Stimulated activated CD4-positive, alpha-beta T cell treated with anti-CD3 and anti-CD28 coated beads, TNF-alpha, amount 100 ng/mL, for 4 hours (primary cell): ENCODE measurements around the gene TRIP6.
"Not testable (repeated sequence)": the region's sequence is repeated elsewhere in the genome, so short reads cannot be mapped to it uniquely, and the experiment has no call there.

Experiments used
- DNase-seq, 3 experiments: peaks; one replicate each; pipeline ENCODE4 v3.0.0-alpha.2; 2020; ENCODE audit warnings: low read depth in 3 of 3

Gene TRIP6

GRCh38 chr7:100837099-100837836, 29.9 kb upstream of the TRIP6 start:
- DNase-seq: peak; percentile 61 to 71 (median 64)

- no peak for DNase-seq
These were observed 27.8 kb upstream of the TRIP6 start for GRCh38 chr7:100839361-100839760.

- DNase-seq: no peak
These were observed 26.6 kb upstream of the TRIP6 start for GRCh38 chr7:100840470-100841100.

GRCh38 chr7:100847360-100847759, 19.8 kb upstream of the TRIP6 start:
- DNase-seq: no peak

GRCh38 chr7:100852048-100852872, 14.9 kb upstream of the TRIP6 start, which contains the start of gene SLC12A9:
Gene SLC12A9, plus strand, starts transcription at chr7:100852713. Its CDS starts 1,485 bp downstream, at chr7:100854198.
- DNase-seq: peak; percentile 70 to 78 (median 75)

GRCh38 chr7:100854146-100854895, 12.9 kb upstream of the TRIP6 start:
- no peak for DNase-seq

- not testable (repeated sequence) for DNase-seq
These were observed 12.3 kb upstream of the TRIP6 start for GRCh38 chr7:100854899-100855298.

- DNase-seq: no peak
These were observed 11.7 kb upstream of the TRIP6 start for GRCh38 chr7:100855515-100855914.

- no peak for DNase-seq
These were observed 10.3 kb upstream of the TRIP6 start for GRCh38 chr7:100856871-100857282.

- DNase-seq: no peak
These were observed 7.3 kb upstream of the TRIP6 start for GRCh38 chr7:100859856-100860255.

- DNase-seq: no peak
These were observed 6.2 kb upstream of the TRIP6 start for GRCh38 chr7:100860702-100861615.

GRCh38 chr7:100861616-100861985, 5.6 kb upstream of the TRIP6 start:
- no peak for DNase-seq

GRCh38 chr7:100863406-100863950, 3.7 kb upstream of the TRIP6 start:
- no peak for DNase-seq

- DNase-seq: no peak
These were observed 2.8 kb upstream of the TRIP6 start for GRCh38 chr7:100864263-100864845.

GRCh38 chr7:100865372-100865911, 1.7 kb upstream of the TRIP6 start:
- no peak for DNase-seq

- DNase-seq: no peak
These were observed 1.1 kb upstream of the TRIP6 start for GRCh38 chr7:100865938-100866728.

GRCh38 chr7:100866729-100867039, 503 bp upstream of the TRIP6 start:
- no peak for DNase-seq

GRCh38 chr7:100867776-100868485, 744 bp downstream of the TRIP6 start:
- DNase-seq: no peak
